BLaER1 treated with 17β-estradiol and CSF1 and Interleukin-3, amounts not matched to agents 10 nM and 100 nM (cell line): ENCODE measurements around the gene ORMDL3.

ENCODE experiments used
- H3K27ac ChIP-seq, 11 experiments: shearing (Covaris generic); formaldehyde crosslinking; 2 replicates each; pipeline ENCODE4 v1.8.1; 2022
- H3K27me3 ChIP-seq, 11 experiments: shearing (Covaris generic); formaldehyde crosslinking; 2 replicates each; pipeline ENCODE4 v1.8.1; 2022
- H3K36me3 ChIP-seq, 11 experiments: shearing (Covaris generic); formaldehyde crosslinking; 2 replicates each; pipeline ENCODE4 v1.8.1; 2022
- H3K4me1 ChIP-seq, 10 experiments: shearing (Covaris generic); formaldehyde crosslinking; 2 replicates each; pipeline ENCODE4 v1.8.1; 2022
- H3K4me2 ChIP-seq, 11 experiments: shearing (Covaris generic); formaldehyde crosslinking; 2 replicates each; pipeline ENCODE4 v1.8.1; 2022
- H3K4me3 ChIP-seq, 10 experiments: shearing (Covaris generic); formaldehyde crosslinking; 2 replicates each; pipeline ENCODE4 v1.8.1; 2022
- H3K9ac ChIP-seq, 11 experiments: shearing (Covaris generic); formaldehyde crosslinking; 2 replicates each; pipeline ENCODE4 v1.8.1; 2022
- H3K9me3 ChIP-seq, 11 experiments: shearing (Covaris generic); formaldehyde crosslinking; replicated peaks in 1 of 11; 2 replicates each; pipeline ENCODE4 v1.8.1; 2022
- H4K20me1 ChIP-seq, 11 experiments: shearing (Covaris generic); formaldehyde crosslinking; 2 replicates each; pipeline ENCODE4 v1.8.1; 2022
- Cebpa-rat ChIP-seq, 11 experiments: shearing (Covaris generic); IDR thresholded peaks; 2 replicates each; pipeline ENCODE4 v1.8.1; 2022

ORMDL3 gene

GRCh38 chr17:39939588-39940419 is 12.4 kb upstream of the ORMDL3 start:
- no peak for TF ChIP-seq Cebpa-rat (IDR thresholded peaks at IDR 0.05)
- Histone ChIP-seq H3K4me1 (peaks cover 29 to 82% (median 71%) of the 10 kb centered on the region in 10 experiments), H3K9ac (peak overlapping the region in 8 of 11 experiments; percentile 19 to 74 (median 54); a peak in 16 of 22 replicates), H3K9me3 (no peaks in the 10 kb centered on the region), H3K27ac (peak overlapping the region in 9 of 11 experiments; percentile 31 to 83 (median 63); a peak in 17 of 22 replicates), H3K27me3 (no peaks in the 10 kb centered on the region), H4K20me1 (no peaks in the 10 kb centered on the region), H3K4me3 (no peak overlapping the region), H3K4me2 (peak overlapping the region; percentile 40 to 81 (median 73)), H3K36me3 (no peaks in the 10 kb centered on the region)

- no peak for TF ChIP-seq Cebpa-rat (IDR thresholded peaks at IDR 0.05)
- Histone ChIP-seq H3K9ac (peak overlapping the region in 5 of 11 experiments; percentile 17 to 74 (median 70); a peak in 5 of 22 replicates), H3K4me3 (no peak overlapping the region), H3K9me3 (no peaks in the 10 kb centered on the region), H3K27ac (peak overlapping the region in 7 of 11 experiments; percentile 31 to 83 (median 76); a peak in 9 of 22 replicates), H3K4me1 (peaks cover 29 to 83% (median 73%) of the 10 kb centered on the region in 10 experiments), H3K27me3 (no peaks in the 10 kb centered on the region), H4K20me1 (no peaks in the 10 kb centered on the region), H3K36me3 (no peaks in the 10 kb centered on the region), H3K4me2 (peak overlapping the region; percentile 40 to 81 (median 73))
Measured at GRCh38 chr17:39939106-39939505, 11.7 kb upstream of the ORMDL3 start.

DNA sequence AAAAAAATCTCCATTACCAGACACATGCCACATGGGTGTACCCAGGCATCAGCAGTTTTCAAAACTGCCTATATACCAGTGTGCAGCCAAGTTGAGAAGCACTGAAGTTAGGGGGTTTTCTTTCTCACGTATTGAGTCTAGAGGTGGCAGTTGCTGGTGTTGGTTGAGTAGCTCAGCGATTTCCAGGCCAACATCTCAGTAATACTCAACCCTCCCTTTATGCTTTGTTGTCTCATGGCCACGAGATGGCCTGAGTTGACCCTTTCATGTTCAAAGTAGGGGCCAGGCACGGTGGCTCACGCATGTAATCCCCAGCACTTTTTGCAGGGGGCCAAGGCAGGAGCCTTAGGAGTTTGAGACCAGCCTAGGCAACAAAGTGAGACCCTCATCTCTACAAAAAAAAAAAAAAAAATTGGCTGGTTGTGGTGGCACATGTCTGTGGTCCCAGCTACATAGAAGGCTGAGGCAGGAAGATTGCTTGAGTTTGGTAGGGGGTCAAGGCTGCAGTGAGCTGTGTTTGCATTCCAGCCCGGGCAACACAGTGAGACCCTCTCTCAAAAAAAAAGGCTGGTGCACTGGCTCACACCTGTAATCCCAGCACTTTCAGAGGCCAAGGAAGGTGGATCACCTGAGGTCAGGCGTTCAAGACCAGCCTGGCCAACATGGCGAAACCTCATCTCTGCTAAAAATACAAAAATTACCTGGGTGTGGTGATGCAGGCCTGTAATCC is 10.9 kb upstream of the ORMDL3 start:
- no peak overlapping the region for H3K4me3 ChIP-seq
- no peaks in the 10 kb centered on the region for H3K27me3 ChIP-seq
- peak overlapping the region in 2 of 11 experiments; percentile 16 to 83; a peak in 2 of 22 replicates for H3K27ac ChIP-seq
- H4K20me1 ChIP-seq, result no peaks in the 10 kb centered on the region
- H3K4me1 ChIP-seq, result peaks cover 30 to 83% (median 73%) of the 10 kb centered on the region in 10 experiments
- peak overlapping the region in 9 of 11 experiments; percentile 6 to 81 (median 74); a peak in 12 of 22 replicates for H3K4me2 ChIP-seq
- no peak overlapping the region for H3K9ac ChIP-seq
- H3K36me3 ChIP-seq, result no peaks in the 10 kb centered on the region
- no peak for TF ChIP-seq Cebpa-rat (IDR thresholded peaks at IDR 0.05)
- H3K9me3 ChIP-seq, result no peaks in the 10 kb centered on the region

DNA sequence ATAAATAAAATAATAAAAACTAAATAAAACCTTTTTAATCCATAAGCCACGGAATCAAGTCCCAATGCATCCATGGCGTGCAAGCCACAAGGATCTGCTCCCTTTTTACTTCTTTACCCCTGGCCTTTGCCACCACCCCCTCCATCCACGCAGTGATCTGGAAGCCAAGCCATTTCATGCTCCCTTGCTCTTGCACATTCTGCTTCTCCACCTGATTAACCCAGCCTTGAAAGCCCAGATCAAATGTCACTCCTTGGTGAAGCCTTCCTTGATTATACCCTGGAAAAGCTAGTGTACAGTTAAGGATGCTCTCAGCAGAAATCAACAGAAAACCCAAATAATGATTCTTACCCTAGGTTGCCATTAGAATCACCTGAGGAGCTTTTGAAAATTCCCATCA is 10.0 kb upstream of the ORMDL3 start:
- no peak overlapping the region for H3K4me3 ChIP-seq
- H3K36me3 ChIP-seq, result no peaks in the 10 kb centered on the region
- no peaks in the 10 kb centered on the region for H3K27me3 ChIP-seq
- peaks cover 0 to 4% (median 0%) of the 10 kb centered on the region in 11 experiments; a peak in 1 of 22 replicates for H3K9me3 ChIP-seq
- no peak for TF ChIP-seq Cebpa-rat (IDR thresholded peaks at IDR 0.05)
- H3K4me2 ChIP-seq, result peak overlapping the region in 5 of 11 experiments; percentile 5 to 81 (median 71); a peak in 9 of 22 replicates
- H3K27ac ChIP-seq, result 0 out of 22 replicates have a peak overlapping the region, but pooled peaks of 1 of the 11 experiments have one; percentile 83
- peaks cover 30 to 86% (median 77%) of the 10 kb centered on the region in 10 experiments for H3K4me1 ChIP-seq
- H3K9ac ChIP-seq, result no peak overlapping the region
- H4K20me1 ChIP-seq, result no peaks in the 10 kb centered on the region

GRCh38 chr17:39935909-39936308 is 8.5 kb upstream of the ORMDL3 start:
- Histone ChIP-seq H3K9me3 (peaks cover 0 to 4% (median 0%) of the 10 kb centered on the region in 11 experiments; a peak in 1 of 22 replicates), H3K4me3 (no peak overlapping the region), H3K4me1 (peaks cover 30 to 84% (median 78%) of the 10 kb centered on the region in 10 experiments), H3K27ac (peak overlapping the region in 1 of 11 experiments; percentile 19; a peak in 1 of 22 replicates), H3K9ac (peak overlapping the region in 1 of 11 experiments; percentile 53; a peak in 1 of 22 replicates), H3K36me3 (no peaks in the 10 kb centered on the region), H3K27me3 (no peaks in the 10 kb centered on the region), H4K20me1 (no peaks in the 10 kb centered on the region), H3K4me2 (peak overlapping the region; percentile 12 to 82 (median 37); a peak in 15 of 22 replicates)
- no peak for TF ChIP-seq Cebpa-rat (IDR thresholded peaks at IDR 0.05)

DNA sequence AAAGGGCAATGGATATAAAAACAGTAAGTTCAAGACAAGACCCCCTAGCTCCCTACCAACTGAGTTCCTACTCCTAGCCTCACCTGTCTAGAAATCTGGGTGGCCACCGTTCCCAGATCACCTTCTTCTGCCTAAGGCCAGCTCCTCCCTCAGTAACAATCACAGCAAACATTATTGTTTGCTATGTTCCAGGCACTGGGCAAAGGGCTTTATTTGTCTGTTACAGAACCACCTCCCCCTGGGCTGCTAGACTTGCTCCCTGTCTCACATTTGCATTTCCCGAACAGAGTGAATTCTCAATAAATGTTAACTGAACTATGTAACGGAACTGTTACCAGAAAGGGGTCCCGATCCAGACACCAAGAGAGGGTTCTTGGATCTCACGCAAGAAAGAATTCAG is 6.9 kb upstream of the ORMDL3 start:
- H3K36me3 ChIP-seq, result no peaks in the 10 kb centered on the region
- peak overlapping the region; percentile 54 to 85 (median 78); a peak in 20 of 22 replicates for H3K4me2 ChIP-seq
- H3K27ac ChIP-seq, result peak overlapping the region in 7 of 11 experiments; percentile 7 to 85 (median 78); a peak in 13 of 22 replicates
- no peak for TF ChIP-seq Cebpa-rat (IDR thresholded peaks at IDR 0.05)
- no peak overlapping the region for H3K4me3 ChIP-seq
- no peaks in the 10 kb centered on the region for H4K20me1 ChIP-seq
- H3K9me3 ChIP-seq, result peaks cover 0 to 4% (median 0%) of the 10 kb centered on the region in 11 experiments; a peak in 1 of 22 replicates
- peaks cover 30 to 83% (median 76%) of the 10 kb centered on the region in 10 experiments for H3K4me1 ChIP-seq
- no peaks in the 10 kb centered on the region for H3K27me3 ChIP-seq
- H3K9ac ChIP-seq, result peak overlapping the region in 8 of 11 experiments; percentile 14 to 71 (median 60); a peak in 11 of 22 replicates

- Histone ChIP-seq H3K4me3 (peak overlapping the region in 4 of 10 experiments; percentile 14 to 38 (median 22); a peak in 3 of 20 replicates), H4K20me1 (0 out of 22 replicates have a peak, but pooled peaks cover 0 to under 1% (median 0%) of the 10 kb centered on the region in 11 experiments), H3K27ac (peak overlapping the region in 8 of 11 experiments; percentile 7 to 85 (median 70); a peak in 16 of 22 replicates), H3K9ac (peak overlapping the region in 8 of 11 experiments; percentile 14 to 71 (median 60); a peak in 14 of 22 replicates), H3K27me3 (no peaks in the 10 kb centered on the region), H3K36me3 (no peaks in the 10 kb centered on the region), H3K4me2 (peak overlapping the region; percentile 54 to 85 (median 78)), H3K9me3 (peaks cover 0 to 4% (median 0%) of the 10 kb centered on the region in 11 experiments; a peak in 1 of 22 replicates), H3K4me1 (peaks cover 30 to 83% (median 76%) of the 10 kb centered on the region in 10 experiments)
- no peak for TF ChIP-seq Cebpa-rat (IDR thresholded peaks at IDR 0.05)
Measured at GRCh38 chr17:39933912-39934311, 6.5 kb upstream of the ORMDL3 start.
